K562 (cell line): ENCODE measurements around the gene EIF2S3B. TPM values are rescaled to one million over a fixed set of nuclear protein-coding genes. Genes with fewer than 3 reads are reported as not detected.

Experiments used
- NR2C2 ChIP-seq, 2 experiments: fragments of 200-800 bp in 1 of 2; sonication (Bioruptor generic) in 1 of 2; sonication (generic) in 1 of 2; formaldehyde crosslinking in 1 of 2; IDR thresholded peaks; 2 replicates each; pipeline versions ENCODE4 v1.6.1 to v1.8.0; 2016 to 2022; ENCODE audit warnings: mild to moderate bottlenecking in 1 of 2, missing compliant biosample characterization in 1 of 2, missing genetic modification characterization in 1 of 2, missing genetic modification reagents in 1 of 2
- ZNF717 ChIP-seq: fragments of 250-450 bp; sonication (Bioruptor Pico); IDR thresholded peaks from 2 replicates; pipeline ENCODE4 v1.5.0; 2021
- ZNF75A ChIP-seq: fragments of 450-650 bp; formaldehyde crosslinking; IDR thresholded peaks from 2 replicates; pipeline ENCODE4 v1.4.0; 2020; ENCODE audit warnings: mild to moderate bottlenecking
- ZNF766 ChIP-seq: fragments of 200-800 bp; sonication (Bioruptor generic); conservative IDR thresholded peaks from 2 replicates; pipeline ENCODE4 v1.6.1; 2016; ENCODE audit warnings: missing genetic modification characterization, missing compliant biosample characterization
- polyA plus RNA-seq, 8 experiments: library from polyadenylated mRNA; depleted of rRNA in 4 of 8; stranded (reverse) in 5 of 8; unstranded in 3 of 8; fragments of >200 nt; fragmentation: Nextera tagmentation in 2 of 8; fragmentation: Illumina TruSeq in 1 of 8; extraction: Ambion mirVana in 2 of 8; extraction: Trizol in 1 of 8; gene quantifications; 2 replicates each; pipeline versions ENCODE4 v1.2.1 to v1.2.3, GENCODE V29; 2011 to 2014; ENCODE audit warnings: inconsistent platforms in 1 of 8, missing spikeins in 1 of 8
- small RNA-seq: library from RNA; depleted of rRNA; stranded (forward); fragments of <200 nt; gene quantifications from one replicate; pipeline ENCODE3, GENCODE V24; 2014
- total RNA-seq, 7 experiments: library from RNA; depleted of rRNA in 6 of 7; stranded (reverse); fragments of >200 nt in 6 of 7; fragmentation: Illumina TruSeq in 2 of 7; extraction: Trizol in 2 of 7; gene quantifications; 2 replicates each; pipeline versions ENCODE4 v1.2.1 to v1.2.3, GENCODE V29; 2011 to 2021; ENCODE audit warnings: low replicate concordance in 1 of 7
- TF ChIP-seq, protein P1 (sequence below): fragments of 450-650 bp; IDR thresholded peaks from 2 replicates; pipeline ENCODE4 v1.6.1; 2016; ENCODE audit warnings: mild to moderate bottlenecking, moderate library complexity

The EIF2S3B gene
- total and polyA plus RNA-seq, 9 of the 15 experiments (the other 6 are each of a cell fraction or from before 2014, with no cell fraction given) = 0.45 to 5.1 (median 2.0) TPM

- TF ChIP-seq, protein P1, sequence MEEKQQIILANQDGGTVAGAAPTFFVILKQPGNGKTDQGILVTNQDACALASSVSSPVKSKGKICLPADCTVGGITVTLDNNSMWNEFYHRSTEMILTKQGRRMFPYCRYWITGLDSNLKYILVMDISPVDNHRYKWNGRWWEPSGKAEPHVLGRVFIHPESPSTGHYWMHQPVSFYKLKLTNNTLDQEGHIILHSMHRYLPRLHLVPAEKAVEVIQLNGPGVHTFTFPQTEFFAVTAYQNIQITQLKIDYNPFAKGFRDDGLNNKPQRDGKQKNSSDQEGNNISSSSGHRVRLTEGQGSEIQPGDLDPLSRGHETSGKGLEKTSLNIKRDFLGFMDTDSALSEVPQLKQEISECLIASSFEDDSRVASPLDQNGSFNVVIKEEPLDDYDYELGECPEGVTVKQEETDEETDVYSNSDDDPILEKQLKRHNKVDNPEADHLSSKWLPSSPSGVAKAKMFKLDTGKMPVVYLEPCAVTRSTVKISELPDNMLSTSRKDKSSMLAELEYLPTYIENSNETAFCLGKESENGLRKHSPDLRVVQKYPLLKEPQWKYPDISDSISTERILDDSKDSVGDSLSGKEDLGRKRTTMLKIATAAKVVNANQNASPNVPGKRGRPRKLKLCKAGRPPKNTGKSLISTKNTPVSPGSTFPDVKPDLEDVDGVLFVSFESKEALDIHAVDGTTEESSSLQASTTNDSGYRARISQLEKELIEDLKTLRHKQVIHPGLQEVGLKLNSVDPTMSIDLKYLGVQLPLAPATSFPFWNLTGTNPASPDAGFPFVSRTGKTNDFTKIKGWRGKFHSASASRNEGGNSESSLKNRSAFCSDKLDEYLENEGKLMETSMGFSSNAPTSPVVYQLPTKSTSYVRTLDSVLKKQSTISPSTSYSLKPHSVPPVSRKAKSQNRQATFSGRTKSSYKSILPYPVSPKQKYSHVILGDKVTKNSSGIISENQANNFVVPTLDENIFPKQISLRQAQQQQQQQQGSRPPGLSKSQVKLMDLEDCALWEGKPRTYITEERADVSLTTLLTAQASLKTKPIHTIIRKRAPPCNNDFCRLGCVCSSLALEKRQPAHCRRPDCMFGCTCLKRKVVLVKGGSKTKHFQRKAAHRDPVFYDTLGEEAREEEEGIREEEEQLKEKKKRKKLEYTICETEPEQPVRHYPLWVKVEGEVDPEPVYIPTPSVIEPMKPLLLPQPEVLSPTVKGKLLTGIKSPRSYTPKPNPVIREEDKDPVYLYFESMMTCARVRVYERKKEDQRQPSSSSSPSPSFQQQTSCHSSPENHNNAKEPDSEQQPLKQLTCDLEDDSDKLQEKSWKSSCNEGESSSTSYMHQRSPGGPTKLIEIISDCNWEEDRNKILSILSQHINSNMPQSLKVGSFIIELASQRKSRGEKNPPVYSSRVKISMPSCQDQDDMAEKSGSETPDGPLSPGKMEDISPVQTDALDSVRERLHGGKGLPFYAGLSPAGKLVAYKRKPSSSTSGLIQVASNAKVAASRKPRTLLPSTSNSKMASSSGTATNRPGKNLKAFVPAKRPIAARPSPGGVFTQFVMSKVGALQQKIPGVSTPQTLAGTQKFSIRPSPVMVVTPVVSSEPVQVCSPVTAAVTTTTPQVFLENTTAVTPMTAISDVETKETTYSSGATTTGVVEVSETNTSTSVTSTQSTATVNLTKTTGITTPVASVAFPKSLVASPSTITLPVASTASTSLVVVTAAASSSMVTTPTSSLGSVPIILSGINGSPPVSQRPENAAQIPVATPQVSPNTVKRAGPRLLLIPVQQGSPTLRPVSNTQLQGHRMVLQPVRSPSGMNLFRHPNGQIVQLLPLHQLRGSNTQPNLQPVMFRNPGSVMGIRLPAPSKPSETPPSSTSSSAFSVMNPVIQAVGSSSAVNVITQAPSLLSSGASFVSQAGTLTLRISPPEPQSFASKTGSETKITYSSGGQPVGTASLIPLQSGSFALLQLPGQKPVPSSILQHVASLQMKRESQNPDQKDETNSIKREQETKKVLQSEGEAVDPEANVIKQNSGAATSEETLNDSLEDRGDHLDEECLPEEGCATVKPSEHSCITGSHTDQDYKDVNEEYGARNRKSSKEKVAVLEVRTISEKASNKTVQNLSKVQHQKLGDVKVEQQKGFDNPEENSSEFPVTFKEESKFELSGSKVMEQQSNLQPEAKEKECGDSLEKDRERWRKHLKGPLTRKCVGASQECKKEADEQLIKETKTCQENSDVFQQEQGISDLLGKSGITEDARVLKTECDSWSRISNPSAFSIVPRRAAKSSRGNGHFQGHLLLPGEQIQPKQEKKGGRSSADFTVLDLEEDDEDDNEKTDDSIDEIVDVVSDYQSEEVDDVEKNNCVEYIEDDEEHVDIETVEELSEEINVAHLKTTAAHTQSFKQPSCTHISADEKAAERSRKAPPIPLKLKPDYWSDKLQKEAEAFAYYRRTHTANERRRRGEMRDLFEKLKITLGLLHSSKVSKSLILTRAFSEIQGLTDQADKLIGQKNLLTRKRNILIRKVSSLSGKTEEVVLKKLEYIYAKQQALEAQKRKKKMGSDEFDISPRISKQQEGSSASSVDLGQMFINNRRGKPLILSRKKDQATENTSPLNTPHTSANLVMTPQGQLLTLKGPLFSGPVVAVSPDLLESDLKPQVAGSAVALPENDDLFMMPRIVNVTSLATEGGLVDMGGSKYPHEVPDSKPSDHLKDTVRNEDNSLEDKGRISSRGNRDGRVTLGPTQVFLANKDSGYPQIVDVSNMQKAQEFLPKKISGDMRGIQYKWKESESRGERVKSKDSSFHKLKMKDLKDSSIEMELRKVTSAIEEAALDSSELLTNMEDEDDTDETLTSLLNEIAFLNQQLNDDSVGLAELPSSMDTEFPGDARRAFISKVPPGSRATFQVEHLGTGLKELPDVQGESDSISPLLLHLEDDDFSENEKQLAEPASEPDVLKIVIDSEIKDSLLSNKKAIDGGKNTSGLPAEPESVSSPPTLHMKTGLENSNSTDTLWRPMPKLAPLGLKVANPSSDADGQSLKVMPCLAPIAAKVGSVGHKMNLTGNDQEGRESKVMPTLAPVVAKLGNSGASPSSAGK = no peak
- TF ChIP-seq ZNF717 (no peak), NR2C2 (CRISPR knock-in tag; IDR thresholded peaks at IDR 0.05) (no peak), NR2C2 (tag; IDR thresholded peaks at IDR 0.05) (no peak), ZNF766 (no peak), ZNF75A (CRISPR knock-in tag) (no peak)
These were observed 52.1 kb downstream of the EIF2S3B start (continued) for GRCh38 chr12:10557766-10558165.

Small RNAs within 50 kb of the gene (small RNA-seq; reads per million reads assigned to genes)
- gene SLC25A39P2 = not detected

Other genes starting within 250 kb of the EIF2S3B start
Only the 7 nearest of the 9 such genes appear.
- gene KLRK1, start 115.8 kb upstream of the EIF2S3B start, total RNA-seq (2014; rRNA removed) = not detected in 2 replicates
- 0.07 TPM in 1 of 2 replicates, not detected in the other for gene KLRK1, start 115.8 kb upstream of the EIF2S3B start, total RNA-seq (2014; rRNA removed; fragmentation: Illumina TruSeq; extraction: Trizol)
- gene KLRK1, start 115.8 kb upstream of the EIF2S3B start, total RNA-seq (2015; rRNA removed; fragmentation: Illumina TruSeq; extraction: Trizol) = not detected in 2 replicates
- 0.09 TPM in 2 replicates for gene KLRK1, start 115.8 kb upstream of the EIF2S3B start, total RNA-seq (2021)
- gene KLRK1, start 115.8 kb upstream of the EIF2S3B start, polyA plus RNA-seq (2011; rRNA removed) = 0.06 and 0.11 TPM in 2 replicates
- gene KLRK1, start 115.8 kb upstream of the EIF2S3B start, polyA plus RNA-seq (2014; fragmentation: Illumina TruSeq; extraction: Trizol) = 0.09 TPM in 1 of 2 replicates, not detected in the other
- under 1 TPM; 0.03 to 0.04 TPM for gene KLRK1, start 115.8 kb upstream of the EIF2S3B start, polyA plus RNA-seq (2014; fragmentation: Nextera tagmentation; extraction: Ambion mirVana)
- gene KLRK1, start 115.8 kb upstream of the EIF2S3B start, polyA plus RNA-seq (2014; rRNA removed) = not detected in 2 replicates
- gene KLRC4, start 96.1 kb upstream of the EIF2S3B start, total RNA-seq (2014; rRNA removed) = not detected in 2 replicates
- not detected in 2 replicates for gene KLRC4, start 96.1 kb upstream of the EIF2S3B start, total RNA-seq (2014; rRNA removed; fragmentation: Illumina TruSeq; extraction: Trizol)
- gene KLRC4, start 96.1 kb upstream of the EIF2S3B start, total RNA-seq (2015; rRNA removed; fragmentation: Illumina TruSeq; extraction: Trizol) = not detected in 2 replicates
- gene KLRC4, start 96.1 kb upstream of the EIF2S3B start, total RNA-seq (2021) = not detected in 2 replicates
- gene KLRC4, start 96.1 kb upstream of the EIF2S3B start, polyA plus RNA-seq (2011; rRNA removed) = 0.17 and 0.34 TPM in 2 replicates
- gene KLRC4, start 96.1 kb upstream of the EIF2S3B start, polyA plus RNA-seq (2014; fragmentation: Illumina TruSeq; extraction: Trizol) = not detected in 2 replicates
- not detected for gene KLRC4, start 96.1 kb upstream of the EIF2S3B start, polyA plus RNA-seq (2014; fragmentation: Nextera tagmentation; extraction: Ambion mirVana)
- not detected in 2 replicates for gene KLRC4, start 96.1 kb upstream of the EIF2S3B start, polyA plus RNA-seq (2014; rRNA removed)
- gene KLRC3, start 85.3 kb upstream of the EIF2S3B start, total RNA-seq (2014; rRNA removed) = 0.12 and 0.32 TPM in 2 replicates
- gene KLRC3, start 85.3 kb upstream of the EIF2S3B start, total RNA-seq (2014; rRNA removed; fragmentation: Illumina TruSeq; extraction: Trizol) = 0.35 TPM in 1 of 2 replicates, not detected in the other
- not detected in 2 replicates for gene KLRC3, start 85.3 kb upstream of the EIF2S3B start, total RNA-seq (2015; rRNA removed; fragmentation: Illumina TruSeq; extraction: Trizol)
- gene KLRC3, start 85.3 kb upstream of the EIF2S3B start, total RNA-seq (2021) = not detected in 2 replicates
- 0.31 TPM in 1 of 2 replicates, not detected in the other for gene KLRC3, start 85.3 kb upstream of the EIF2S3B start, polyA plus RNA-seq (2011; rRNA removed)
- 0.21 and 0.60 TPM in 2 replicates for gene KLRC3, start 85.3 kb upstream of the EIF2S3B start, polyA plus RNA-seq (2014; fragmentation: Illumina TruSeq; extraction: Trizol)
- gene KLRC3, start 85.3 kb upstream of the EIF2S3B start, polyA plus RNA-seq (2014; fragmentation: Nextera tagmentation; extraction: Ambion mirVana) = under 1 TPM in 1 of 2 experiments, not detected in 1; 0.15 TPM
- 0.09 TPM in 1 of 2 replicates, not detected in the other for gene KLRC3, start 85.3 kb upstream of the EIF2S3B start, polyA plus RNA-seq (2014; rRNA removed)
- not detected in 2 replicates for gene KLRC2, start 69.9 kb upstream of the EIF2S3B start, total RNA-seq (2014; rRNA removed)
- not detected in 2 replicates for gene KLRC2, start 69.9 kb upstream of the EIF2S3B start, total RNA-seq (2014; rRNA removed; fragmentation: Illumina TruSeq; extraction: Trizol)
- not detected in 2 replicates for gene KLRC2, start 69.9 kb upstream of the EIF2S3B start, total RNA-seq (2015; rRNA removed; fragmentation: Illumina TruSeq; extraction: Trizol)
- gene KLRC2, start 69.9 kb upstream of the EIF2S3B start, total RNA-seq (2021) = not detected in 2 replicates
- gene KLRC2, start 69.9 kb upstream of the EIF2S3B start, polyA plus RNA-seq (2011; rRNA removed) = not detected in 2 replicates
- gene KLRC2, start 69.9 kb upstream of the EIF2S3B start, polyA plus RNA-seq (2014; fragmentation: Illumina TruSeq; extraction: Trizol) = not detected in 2 replicates
- not detected for gene KLRC2, start 69.9 kb upstream of the EIF2S3B start, polyA plus RNA-seq (2014; fragmentation: Nextera tagmentation; extraction: Ambion mirVana)
- gene KLRC2, start 69.9 kb upstream of the EIF2S3B start, polyA plus RNA-seq (2014; rRNA removed) = not detected in 2 replicates
- gene KLRC1, start 52.5 kb upstream of the EIF2S3B start, total RNA-seq (2014; rRNA removed) = not detected in 2 replicates
- gene KLRC1, start 52.5 kb upstream of the EIF2S3B start, total RNA-seq (2014; rRNA removed; fragmentation: Illumina TruSeq; extraction: Trizol) = not detected in 2 replicates
- not detected in 2 replicates for gene KLRC1, start 52.5 kb upstream of the EIF2S3B start, total RNA-seq (2015; rRNA removed; fragmentation: Illumina TruSeq; extraction: Trizol)
- not detected in 2 replicates for gene KLRC1, start 52.5 kb upstream of the EIF2S3B start, total RNA-seq (2021)
- gene KLRC1, start 52.5 kb upstream of the EIF2S3B start, polyA plus RNA-seq (2011; rRNA removed) = not detected in 2 replicates
- not detected in 2 replicates for gene KLRC1, start 52.5 kb upstream of the EIF2S3B start, polyA plus RNA-seq (2014; fragmentation: Illumina TruSeq; extraction: Trizol)
- gene KLRC1, start 52.5 kb upstream of the EIF2S3B start, polyA plus RNA-seq (2014; fragmentation: Nextera tagmentation; extraction: Ambion mirVana) = not detected
- not detected in 2 replicates for gene KLRC1, start 52.5 kb upstream of the EIF2S3B start, polyA plus RNA-seq (2014; rRNA removed)
- 50.7 and 57.0 TPM in 2 replicates for gene MAGOHB, start 107.7 kb downstream of the EIF2S3B start, total RNA-seq (2014; rRNA removed)
- 94.5 and 110 TPM in 2 replicates for gene MAGOHB, start 107.7 kb downstream of the EIF2S3B start, total RNA-seq (2014; rRNA removed; fragmentation: Illumina TruSeq; extraction: Trizol)
- gene MAGOHB, start 107.7 kb downstream of the EIF2S3B start, total RNA-seq (2015; rRNA removed; fragmentation: Illumina TruSeq; extraction: Trizol) = 78.2 and 85.4 TPM in 2 replicates
- gene MAGOHB, start 107.7 kb downstream of the EIF2S3B start, total RNA-seq (2021) = 55.4 and 62.3 TPM in 2 replicates
- 42.2 and 58.0 TPM in 2 replicates for gene MAGOHB, start 107.7 kb downstream of the EIF2S3B start, polyA plus RNA-seq (2011; rRNA removed)
- 34.5 and 34.7 TPM in 2 replicates for gene MAGOHB, start 107.7 kb downstream of the EIF2S3B start, polyA plus RNA-seq (2014; fragmentation: Illumina TruSeq; extraction: Trizol)
- gene MAGOHB, start 107.7 kb downstream of the EIF2S3B start, polyA plus RNA-seq (2014; fragmentation: Nextera tagmentation; extraction: Ambion mirVana) = 100 to 1,000 TPM; 168 to 177 TPM
- gene MAGOHB, start 107.7 kb downstream of the EIF2S3B start, polyA plus RNA-seq (2014; rRNA removed) = 79.6 and 87.9 TPM in 2 replicates
- 0.16 and 0.64 TPM in 2 replicates for gene STYK1, start 168.2 kb downstream of the EIF2S3B start, total RNA-seq (2014; rRNA removed)
- gene STYK1, start 168.2 kb downstream of the EIF2S3B start, total RNA-seq (2014; rRNA removed; fragmentation: Illumina TruSeq; extraction: Trizol) = 0.38 and 1.1 TPM in 2 replicates
- 0.34 and 1.8 TPM in 2 replicates for gene STYK1, start 168.2 kb downstream of the EIF2S3B start, total RNA-seq (2015; rRNA removed; fragmentation: Illumina TruSeq; extraction: Trizol)
- 0.31 and 0.95 TPM in 2 replicates for gene STYK1, start 168.2 kb downstream of the EIF2S3B start, total RNA-seq (2021)
- 0.31 and 0.38 TPM in 2 replicates for gene STYK1, start 168.2 kb downstream of the EIF2S3B start, polyA plus RNA-seq (2011; rRNA removed)
- 0.36 and 0.56 TPM in 2 replicates for gene STYK1, start 168.2 kb downstream of the EIF2S3B start, polyA plus RNA-seq (2014; fragmentation: Illumina TruSeq; extraction: Trizol)
- gene STYK1, start 168.2 kb downstream of the EIF2S3B start, polyA plus RNA-seq (2014; fragmentation: Nextera tagmentation; extraction: Ambion mirVana) = under 1 TPM; 0.44 to 0.67 TPM
- gene STYK1, start 168.2 kb downstream of the EIF2S3B start, polyA plus RNA-seq (2014; rRNA removed) = 0.11 and 0.46 TPM in 2 replicates